H9 (cell line): ENCODE data around the gene RNASEL. TPM values are rescaled to one million over a fixed set of nuclear protein-coding genes. Genes with fewer than 3 reads are reported as not detected.

ENCODE experiments used
- DNase-seq: peaks from one replicate; pipeline ENCODE4 v3.0.0-alpha.2; 2017
- H2AFZ ChIP-seq: one replicate; pipeline ENCODE4 v1.6.1; 2013; ENCODE audit warnings: mild to moderate bottlenecking, low read length, control low read depth, moderate library complexity
- H2AK5ac ChIP-seq: 2 replicates; pipeline ENCODE4 v1.6.1; 2013; ENCODE audit warnings: low read length, control low read depth, mixed read lengths; ENCODE audit not compliant: insufficient read length
- H2BK120ac ChIP-seq: one replicate; pipeline ENCODE4 v1.6.1; 2013; ENCODE audit warnings: low read depth, mild to moderate bottlenecking, low read length, control low read depth, inconsistent platforms; ENCODE audit not compliant: poor library complexity, severe bottlenecking
- H2BK12ac ChIP-seq: 2 replicates; pipeline ENCODE4 v1.6.1; 2013; ENCODE audit warnings: low read length, control low read depth, mixed read lengths, low read depth; ENCODE audit not compliant: insufficient read length
- H2BK15ac ChIP-seq: 2 replicates; pipeline ENCODE4 v1.6.1; 2013; ENCODE audit warnings: low read depth, low read length, control low read depth
- H2BK20ac ChIP-seq: one replicate; pipeline ENCODE4 v1.6.1; 2013; ENCODE audit warnings: low read depth, mild to moderate bottlenecking, low read length, control low read depth, inconsistent platforms; ENCODE audit not compliant: poor library complexity, severe bottlenecking
- H2BK5ac ChIP-seq: 2 replicates; pipeline ENCODE4 v1.6.1; 2013; ENCODE audit warnings: low read length, control low read depth, mixed read lengths; ENCODE audit not compliant: insufficient read length
- H3K14ac ChIP-seq: 2 replicates; pipeline ENCODE4 v1.6.1; 2013; ENCODE audit warnings: low read length, control low read depth; ENCODE audit not compliant: insufficient read depth
- H3K18ac ChIP-seq: 2 replicates; pipeline ENCODE4 v1.6.1; 2013; ENCODE audit warnings: low read depth, mild to moderate bottlenecking, mixed read lengths, low read length, control low read depth; ENCODE audit not compliant: insufficient read length
- H3K23ac ChIP-seq: 2 replicates; pipeline ENCODE4 v1.6.1; 2013; ENCODE audit warnings: low read length, control low read depth, mixed read lengths, low read depth; ENCODE audit not compliant: insufficient read length
- H3K23me2 ChIP-seq: 2 replicates; pipeline ENCODE4 v1.6.1; 2013; ENCODE audit warnings: low read depth, mild to moderate bottlenecking, mixed read lengths, low read length, control low read depth; ENCODE audit not compliant: insufficient read length, poor library complexity, severe bottlenecking
- H3K27ac ChIP-seq: 2 replicates; pipeline ENCODE4 v1.5.1; 2013; ENCODE audit warnings: low read length, control low read depth, mixed read lengths, low read depth; ENCODE audit not compliant: insufficient read length
- H3K27me3 ChIP-seq: 2 replicates; pipeline ENCODE4 v1.6.1; 2013; ENCODE audit warnings: low read length, control low read depth, inconsistent platforms; ENCODE audit not compliant: insufficient read depth
- H3K4ac ChIP-seq: 2 replicates; pipeline ENCODE4 v1.6.1; 2013; ENCODE audit warnings: low read depth, mild to moderate bottlenecking, control low read depth, inconsistent platforms, low read length, moderate library complexity
- H3K4me1 ChIP-seq: 2 replicates; pipeline ENCODE4 v1.6.1; 2013; ENCODE audit warnings: low read length, control low read depth, inconsistent platforms; ENCODE audit not compliant: insufficient read depth
- H3K4me2 ChIP-seq: 2 replicates; pipeline ENCODE4 v1.6.1; 2013; ENCODE audit warnings: low read length, control low read depth, mixed read lengths; ENCODE audit not compliant: insufficient read length, insufficient read depth
- H3K56ac ChIP-seq: 2 replicates; pipeline ENCODE4 v1.6.1; 2013; ENCODE audit warnings: low read depth, mild to moderate bottlenecking, mixed read lengths, low read length, control low read depth; ENCODE audit not compliant: insufficient read length
- H3K79me1 ChIP-seq: 2 replicates; pipeline ENCODE4 v1.6.1; 2013; ENCODE audit warnings: low read depth, mild to moderate bottlenecking, moderate library complexity, low read length, control low read depth, inconsistent platforms; ENCODE audit not compliant: insufficient read depth, poor library complexity, severe bottlenecking
- H3K79me2 ChIP-seq: 2 replicates; pipeline ENCODE4 v1.6.1; 2013; ENCODE audit warnings: low read length, control low read depth, inconsistent platforms; ENCODE audit not compliant: insufficient read depth
- H3K9ac ChIP-seq: 2 replicates; pipeline ENCODE4 v1.6.1; 2013; ENCODE audit warnings: low read length, control low read depth, mixed read lengths; ENCODE audit not compliant: insufficient read length; ENCODE audit errors: extremely low read depth
- H3K9me3 ChIP-seq: one replicate; pipeline ENCODE4 v1.6.1; 2013; ENCODE audit warnings: low read depth, low read length, inconsistent platforms; ENCODE audit not compliant: control insufficient read depth
- H3T11ph ChIP-seq: one replicate; pipeline ENCODE4 v1.6.1; 2013; ENCODE audit warnings: mild to moderate bottlenecking, low read length, control low read depth, inconsistent platforms
- H4K20me1 ChIP-seq: one replicate; pipeline ENCODE4 v1.6.1; 2013; ENCODE audit not compliant: control insufficient read depth, insufficient read length, insufficient read depth
- H4K5ac ChIP-seq: 2 replicates; pipeline ENCODE4 v1.6.1; 2013; ENCODE audit warnings: low read depth, mild to moderate bottlenecking, mixed read lengths, low read length, control low read depth; ENCODE audit not compliant: insufficient read length
- H4K8ac ChIP-seq: replicated peaks from 2 replicates; pipeline ENCODE4 v1.6.1; 2013; ENCODE audit warnings: low read length, control low read depth, mixed read lengths, low read depth; ENCODE audit not compliant: insufficient read length
- H4K91ac ChIP-seq: 2 replicates; pipeline ENCODE4 v1.6.1; 2013; ENCODE audit warnings: low read depth, mild to moderate bottlenecking, moderate library complexity, mixed read lengths, low read length, control low read depth; ENCODE audit not compliant: insufficient read length
- H3K27ac Mint-ChIP-seq, 3 experiments: 2 replicates in 2 of 3; 3 replicates in 1 of 3; pipeline ENCODE4 v1.8.0; 2020 to 2021; ENCODE audit warnings: mixed read lengths in 3 of 3, mild to moderate bottlenecking in 1 of 3, moderate library complexity in 1 of 3
- H3K27me3 Mint-ChIP-seq: 2 replicates; pipeline ENCODE4 v1.8.0; 2021; ENCODE audit warnings: low read depth, mild to moderate bottlenecking, moderate library complexity, mixed read lengths
- H3K36me3 Mint-ChIP-seq, 3 experiments: 2 replicates in 2 of 3; 3 replicates in 1 of 3; pipeline ENCODE4 v1.8.0; 2020 to 2021; ENCODE audit warnings: low read depth in 3 of 3, mixed read lengths in 3 of 3; ENCODE audit not compliant: insufficient read depth in 1 of 3
- H3K4me1 Mint-ChIP-seq, 2 experiments: 2 replicates each; pipeline ENCODE4 v1.8.0; 2020; ENCODE audit warnings: mixed read lengths in 2 of 2
- H3K4me3 Mint-ChIP-seq, 2 experiments: 2 replicates in 1 of 2; 3 replicates in 1 of 2; pipeline ENCODE4 v1.8.0; 2020 to 2021; ENCODE audit warnings: mild to moderate bottlenecking in 2 of 2, mixed read lengths in 2 of 2, moderate library complexity in 1 of 2
- H3K9me3 Mint-ChIP-seq, 2 experiments: 2 replicates in 1 of 2; 3 replicates in 1 of 2; pipeline ENCODE4 v1.8.0; 2020; ENCODE audit warnings: mild to moderate bottlenecking in 2 of 2, mixed read lengths in 2 of 2, moderate library complexity in 1 of 2
- CTCF ChIP-seq: fragments of 200-600 bp; sonication (generic); conservative IDR thresholded peaks from 3 replicates; pipeline ENCODE4 v1.8.0; 2021; ENCODE audit warnings: antibody characterized with exemption, mild to moderate bottlenecking
- WGBS: extraction: QIAGEN DNeasy Blood & Tissue Kit; methylation state at CpG from one replicate; pipeline ENCODE4 v1.1.7; 2013; ENCODE audit warnings: missing lambda C conversion rate, low lambda C conversion rate, mixed read lengths; ENCODE audit not compliant: insufficient read length; ENCODE audit errors: extremely low coverage; 5-methylcytosine and 5-hydroxymethylcytosine counted together
- total RNA-seq: library from RNA; stranded (reverse); gene quantifications from 2 replicates; pipeline ENCODE4 v1.2.1, GENCODE V29; 2021

RNASEL gene
- total RNA-seq, 1 experiment from 2014 or later: 0.63 TPM

GRCh38 chr1:182628657-182629056, 39.6 kb upstream of the RNASEL start:
- H3K9me3 Mint-ChIP-seq: no peaks in the 10 kb centered on the region
- TF ChIP-seq CTCF: peak; percentile 35; the same call in 1 of the 3 replicates

More at GRCh38 chr1:182628657-182629056, 39.6 kb upstream of the RNASEL start:
- H3K56ac ChIP-seq: no peak overlapping the region
- H3K4ac ChIP-seq: no peak overlapping the region
- H4K20me1 ChIP-seq: no peaks in the 10 kb centered on the region
- Mint-ChIP-seq H3K27me3 (no peaks in the 10 kb centered on the region; the same call in 1 of the 2 replicates), H3K4me3 (no peak overlapping the region), H3K4me1 (peaks cover 39 to 40% of the 10 kb centered on the region in 2 experiments), H3K27ac (no peak overlapping the region), H3K36me3 (no peaks in the 10 kb centered on the region)
- no peaks in the 10 kb centered on the region for H3K27me3 ChIP-seq
- H3K9ac ChIP-seq: no peak overlapping the region
- no peaks in the 10 kb centered on the region for H3K79me1 ChIP-seq
- H3T11ph ChIP-seq: no peak overlapping the region
- no CpG with 5 or more reads among the region's 1 CpG for WGBS
- no peak for DNase-seq
- no peak overlapping the region for H3K23ac ChIP-seq
- peaks cover 6% of the 10 kb centered on the region for H3K4me1 ChIP-seq
- H3K27ac ChIP-seq: no peak overlapping the region
- no peak overlapping the region for H2BK15ac ChIP-seq
- no peak overlapping the region for H4K5ac ChIP-seq
- H3K14ac ChIP-seq: no peak overlapping the region
- no peak overlapping the region for H2BK120ac ChIP-seq
- no peaks in the 10 kb centered on the region for H3K9me3 ChIP-seq
- H3K18ac ChIP-seq: no peak overlapping the region
- no peak overlapping the region for H2AFZ ChIP-seq
- no peak overlapping the region for H3K4me2 ChIP-seq
- H2AK5ac ChIP-seq: no peak overlapping the region
- no peak overlapping the region for H2BK5ac ChIP-seq
- no peaks in the 10 kb centered on the region for H3K79me2 ChIP-seq
- no peaks in the 10 kb centered on the region for H3K23me2 ChIP-seq
- no peak overlapping the region for H4K8ac ChIP-seq
- H2BK20ac ChIP-seq: no peak overlapping the region
- H2BK12ac ChIP-seq: no peak overlapping the region
- H4K91ac ChIP-seq: no peak overlapping the region
